Middle frontal gyrus (tissue), 1 donor: ENCODE measurements around the gene WNT11.

Source experiments
- DNase-seq: peaks from one replicate; pipeline ENCODE4 v3.0.0-alpha.2; 2015; ENCODE audit warnings: low spot score; ENCODE audit errors: extremely low spot score

The WNT11 gene

GRCh38 chr11:76206327-76207081 is at the start of gene WNT11:
Gene WNT11, minus strand, starts transcription at chr11:76206502. Its CDS starts 95 bp downstream, at chr11:76206407.
- no peak for DNase-seq

DNA sequence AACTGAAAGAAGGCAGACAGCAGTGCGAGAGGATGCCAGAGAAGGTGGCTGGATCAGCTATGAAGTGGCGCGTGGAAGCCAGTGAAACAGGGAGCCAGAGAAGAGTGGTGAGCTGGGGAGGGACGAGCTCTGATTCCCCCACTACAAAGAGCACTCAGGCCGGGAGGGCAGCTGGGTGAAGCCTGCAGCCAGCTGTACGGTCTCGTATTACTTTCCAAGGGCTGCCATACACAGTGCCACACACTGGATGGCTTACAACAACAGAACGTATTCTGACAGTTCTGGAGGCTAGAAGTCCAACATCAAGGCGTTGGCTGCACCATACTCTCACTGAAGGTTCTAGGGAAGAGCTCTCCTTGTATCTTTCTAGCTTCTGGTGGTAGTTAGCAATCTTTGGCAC is 47.1 kb upstream of the WNT11 start:
- no peak for DNase-seq

- DNase-seq, result no peak
Measured at GRCh38 chr11:76252631-76253070, 46.3 kb upstream of the WNT11 start.

DNA sequence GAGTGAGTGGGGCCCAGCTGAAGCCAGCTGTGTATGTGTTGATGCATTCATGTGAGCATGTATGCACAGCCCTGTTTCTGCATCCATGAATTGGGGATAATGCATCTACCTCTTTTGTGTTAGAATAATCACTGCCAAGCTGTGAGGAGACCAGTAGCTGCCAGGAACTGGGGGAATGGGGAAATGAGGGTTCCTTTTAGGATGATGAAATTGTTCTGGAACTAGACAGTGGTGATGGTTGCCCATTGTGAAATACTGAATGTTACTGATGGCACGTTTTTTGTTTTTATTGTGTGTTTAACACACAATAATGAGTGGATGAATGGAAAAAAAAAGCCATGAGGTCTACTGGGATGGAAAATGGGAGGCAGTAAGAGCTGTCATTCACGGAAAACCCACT is 45.3 kb upstream of the WNT11 start:
- no peak for DNase-seq

- DNase-seq, result no peak
Measured at GRCh38 chr11:76251226-76251575, 44.9 kb upstream of the WNT11 start.

- DNase-seq, result no peak
Measured at GRCh38 chr11:76250520-76251225, 44.4 kb upstream of the WNT11 start.

GRCh38 chr11:76249195-76249741 is 43.0 kb upstream of the WNT11 start:
- DNase-seq, result no peak

DNA sequence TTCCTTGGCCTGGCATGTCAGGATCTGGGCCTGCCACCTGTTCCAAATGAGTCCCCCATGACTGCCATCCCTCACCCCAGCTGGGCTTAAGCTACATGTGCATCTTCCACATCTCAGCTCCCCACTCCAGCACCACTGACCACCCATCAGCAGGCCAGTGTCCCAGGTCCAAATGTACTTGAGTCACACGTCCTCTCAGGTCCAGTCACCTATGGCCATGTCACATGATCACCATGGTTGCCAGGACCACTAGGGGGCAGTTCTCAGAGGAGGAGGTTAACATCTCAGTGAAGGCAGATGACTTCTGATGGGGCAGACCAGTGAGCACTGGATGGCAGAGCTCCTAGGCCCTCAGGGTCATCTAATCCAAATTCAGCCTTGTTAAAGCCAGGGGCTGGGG is 41.9 kb upstream of the WNT11 start:
- no peak for DNase-seq

DNA sequence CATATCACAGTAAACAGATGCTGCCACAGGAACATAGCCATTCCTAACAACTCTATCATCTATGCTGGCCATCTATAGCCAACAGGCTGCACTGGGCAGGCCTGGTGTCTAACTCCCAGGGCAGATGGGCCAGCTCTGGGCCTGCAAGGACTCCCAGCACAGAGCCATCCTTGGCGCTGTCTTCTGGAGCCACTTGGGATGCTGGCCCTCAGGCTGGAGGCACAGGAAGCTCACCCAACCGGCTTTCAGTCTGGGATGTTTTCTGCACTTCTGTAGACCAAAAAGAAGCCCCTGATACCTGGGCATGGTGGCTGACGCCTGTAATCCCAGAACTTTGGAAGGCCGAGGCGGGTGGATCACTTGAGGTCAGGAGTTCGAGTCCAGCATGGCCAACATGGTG is 40.8 kb upstream of the WNT11 start:
- no peak for DNase-seq

- no peak for DNase-seq
Measured at GRCh38 chr11:76246271-76246933, 40.1 kb upstream of the WNT11 start.

- no peak for DNase-seq
Measured at GRCh38 chr11:76245720-76246119, 39.4 kb upstream of the WNT11 start.

GRCh38 chr11:76244316-76244851 is 38.1 kb upstream of the WNT11 start:
- no peak for DNase-seq

- no peak for DNase-seq
Measured at GRCh38 chr11:76243957-76244285, 37.6 kb upstream of the WNT11 start.

DNA sequence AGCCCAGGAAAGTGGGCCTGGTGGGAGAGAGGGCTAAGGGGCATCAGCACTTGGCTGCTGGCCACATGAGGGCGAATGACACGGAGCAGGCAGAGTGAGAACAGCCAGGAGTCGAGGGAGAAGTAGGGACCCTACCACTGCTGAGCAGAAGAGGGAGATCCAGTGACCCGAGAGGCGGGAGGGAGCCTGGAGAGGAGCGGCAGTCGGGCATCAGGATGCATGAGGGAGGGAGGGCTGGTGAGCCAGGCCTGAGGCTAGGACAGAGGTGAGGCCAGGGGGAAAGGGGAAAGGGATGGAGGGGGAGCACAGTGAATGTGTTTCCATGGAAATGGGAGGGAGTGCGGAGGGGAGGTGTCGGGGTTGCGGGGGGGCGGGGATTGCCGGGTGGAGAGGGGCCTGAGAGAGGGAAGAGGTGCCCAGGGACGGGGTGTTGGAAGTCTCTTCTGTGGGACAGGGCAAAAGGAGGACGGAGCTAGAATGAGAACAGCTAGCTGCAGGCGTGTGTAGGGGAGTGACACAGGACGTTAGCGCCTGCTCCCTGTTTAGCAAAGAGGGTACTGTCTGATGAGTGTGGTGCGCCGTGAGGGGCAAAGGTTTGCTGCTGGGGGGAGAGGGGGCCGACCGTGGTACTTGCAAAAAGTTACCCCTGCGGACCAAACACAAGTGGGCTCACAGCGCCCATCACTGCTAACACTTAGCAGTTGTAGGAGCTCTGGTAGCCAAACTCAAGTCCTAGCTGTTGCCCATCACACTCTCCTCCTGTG is 37.1 kb upstream of the WNT11 start:
- DNase-seq, result no peak

DNA sequence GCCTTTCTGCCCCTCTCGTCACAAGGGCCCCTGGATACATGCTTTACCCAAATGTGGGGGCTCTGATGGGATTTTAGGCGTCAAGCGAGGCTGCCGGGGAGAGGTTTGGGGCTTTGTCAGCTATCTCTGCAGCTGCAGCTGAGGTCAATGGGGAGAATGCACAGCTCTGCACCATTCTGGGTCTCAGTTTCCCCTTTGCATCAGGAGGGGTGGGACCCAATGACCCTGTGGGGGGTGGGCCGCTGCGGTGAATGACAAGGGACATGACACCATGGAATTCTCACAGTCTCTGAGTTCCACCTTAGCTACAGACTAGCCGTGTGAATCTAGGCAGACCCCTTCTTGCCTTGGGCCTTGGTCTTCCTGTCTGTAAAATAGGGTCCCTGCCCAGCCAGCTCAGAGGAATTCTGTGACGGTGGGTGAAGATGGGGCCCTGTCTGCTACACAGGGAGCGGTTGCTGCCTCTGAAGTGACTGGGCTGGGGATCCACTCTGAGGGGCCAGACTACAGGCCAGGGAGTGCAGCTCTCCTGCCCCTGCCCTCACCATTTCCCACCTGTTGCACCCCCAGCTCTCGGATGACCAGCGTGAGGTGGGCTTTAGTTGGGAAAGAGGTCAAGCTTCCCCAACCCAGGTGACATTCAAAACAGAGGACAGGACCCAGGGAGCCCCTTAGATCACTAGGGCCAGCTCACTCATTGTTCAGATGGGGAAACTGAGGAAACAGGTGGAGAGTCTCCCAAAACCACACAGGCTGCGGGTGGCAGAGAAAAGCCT is 35.9 kb upstream of the WNT11 start:
- DNase-seq, result no peak

- no peak for DNase-seq
Measured at GRCh38 chr11:76241243-76242000, 35.1 kb upstream of the WNT11 start.

DNA sequence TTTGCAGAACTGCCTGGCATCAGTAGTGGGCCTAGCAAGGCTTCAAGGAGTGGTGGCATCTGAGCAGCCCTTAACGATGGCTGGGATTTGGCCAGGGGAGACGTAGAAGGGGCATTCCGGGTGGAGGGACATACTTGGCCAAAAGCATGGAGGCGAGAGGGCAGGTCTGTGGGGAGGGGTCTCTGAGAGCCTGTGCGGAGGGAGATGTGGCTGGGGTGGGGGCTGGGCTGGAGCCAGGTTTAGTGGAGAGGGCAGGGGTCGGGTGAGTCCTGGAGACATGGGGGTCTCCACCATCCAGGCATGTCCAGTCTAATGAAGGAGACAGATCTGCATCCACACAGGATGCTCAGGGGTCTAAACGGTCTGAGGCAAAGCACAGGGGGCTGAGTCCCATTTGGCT is 34.4 kb upstream of the WNT11 start:
- no peak for DNase-seq

- no peak for DNase-seq
Measured at GRCh38 chr11:76240161-76240540, 33.8 kb upstream of the WNT11 start.

- no peak for DNase-seq
Measured at GRCh38 chr11:76239483-76240160, 33.3 kb upstream of the WNT11 start.
